HG03064 (cell line): ENCODE results near the gene ASIP.
"Not testable (repeated sequence)": the region's sequence is repeated elsewhere in the genome, so short reads cannot be mapped to it uniquely, and the experiment has no call there.

Experiments used
- ATAC-seq: cut with Tn5 transposase; IDR thresholded peaks from one replicate; pipeline ENCODE4 v1.9.1; 2021; ENCODE audit warnings: low read depth; ENCODE audit not compliant: unreplicated experiment

The ASIP gene, protein sequence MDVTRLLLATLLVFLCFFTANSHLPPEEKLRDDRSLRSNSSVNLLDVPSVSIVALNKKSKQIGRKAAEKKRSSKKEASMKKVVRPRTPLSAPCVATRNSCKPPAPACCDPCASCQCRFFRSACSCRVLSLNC

DNA sequence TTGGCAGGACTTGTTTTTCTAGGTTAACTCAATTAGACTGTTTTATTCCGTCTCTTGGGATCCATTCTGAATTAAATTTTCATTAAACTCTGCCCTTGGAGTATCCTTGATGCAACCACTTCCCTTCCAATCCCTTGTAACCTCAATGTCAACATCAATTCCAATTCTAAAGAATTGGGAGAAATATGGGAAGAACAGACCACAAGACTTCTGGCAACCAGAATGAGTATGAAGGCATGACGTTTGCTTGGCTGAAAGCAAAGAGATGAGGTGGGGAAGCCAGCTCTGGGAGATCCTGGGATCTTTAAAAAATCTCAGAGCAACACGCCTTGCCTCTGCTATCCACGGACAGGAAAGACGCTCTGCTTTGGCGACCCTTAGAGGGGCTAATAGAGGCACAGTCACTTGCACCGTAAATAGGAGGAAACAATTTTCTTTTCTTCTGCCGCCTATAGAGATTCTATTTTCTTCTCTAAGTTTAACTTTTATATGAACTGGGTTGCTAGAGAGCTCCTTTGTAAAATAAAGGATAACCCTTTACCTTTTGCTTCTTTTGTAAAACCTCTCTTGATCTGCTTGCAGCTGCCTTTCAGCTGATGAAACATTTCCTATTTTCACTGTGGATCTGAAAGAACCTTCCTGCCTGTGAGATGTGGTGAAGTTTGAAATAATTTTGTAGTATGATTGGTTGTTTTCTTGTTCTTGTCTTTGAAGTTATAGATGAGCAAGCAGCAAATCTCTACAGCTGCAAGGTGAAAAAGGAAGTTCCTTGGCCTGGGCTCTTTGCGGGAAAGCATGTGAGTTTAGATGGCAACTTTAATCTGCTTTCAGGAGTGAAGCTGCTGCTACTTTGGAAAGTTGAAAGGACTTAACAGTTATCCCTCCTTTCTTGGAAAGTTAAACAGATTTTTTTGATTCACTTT is at the start of gene ASIP:
TSS of gene ASIP (plus strand) at position 731 of the 923 bp plus-strand sequence. CDS start 18,952 bp downstream, outside the sequence.
- ATAC-seq, result no peak

DNA sequence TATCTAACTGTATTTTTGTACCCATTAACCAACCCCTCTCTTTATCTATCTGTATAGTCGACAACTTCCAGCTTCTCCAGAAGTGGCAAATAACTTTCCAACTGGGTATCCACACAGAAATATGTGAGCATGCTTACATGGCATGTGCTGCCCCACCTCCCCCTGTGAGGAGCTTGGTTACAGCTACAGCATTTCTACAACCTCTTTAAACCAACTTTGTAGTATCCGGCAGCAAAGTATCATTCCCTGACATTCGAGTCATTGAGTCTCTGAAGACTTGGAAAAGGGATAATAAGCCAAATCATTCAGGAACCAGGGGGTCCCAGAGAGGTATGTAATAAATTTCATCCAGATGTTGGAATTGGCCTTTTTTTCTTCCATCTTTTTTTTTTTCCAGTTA is 48.2 kb upstream of the ASIP start:
- no peak for ATAC-seq

DNA sequence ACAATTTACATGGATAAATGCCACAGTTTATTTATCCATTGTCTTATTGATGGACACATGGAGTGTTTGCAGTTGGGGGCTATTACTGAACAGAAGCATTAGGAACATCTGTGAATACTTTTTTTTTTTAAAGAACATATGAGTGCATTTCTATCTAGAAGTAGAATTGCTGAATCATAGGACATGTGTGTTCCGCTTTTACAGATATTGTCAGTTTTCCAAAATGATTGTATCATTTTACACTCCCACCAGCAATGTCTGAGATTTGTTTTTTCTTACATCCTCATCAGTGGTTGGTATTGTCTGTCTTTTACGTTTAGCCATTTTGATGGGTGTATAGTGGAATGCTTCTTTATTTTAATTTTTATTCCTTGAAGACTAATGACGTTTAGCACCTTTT is 42.0 kb upstream of the ASIP start:
- ATAC-seq, result no peak

DNA sequence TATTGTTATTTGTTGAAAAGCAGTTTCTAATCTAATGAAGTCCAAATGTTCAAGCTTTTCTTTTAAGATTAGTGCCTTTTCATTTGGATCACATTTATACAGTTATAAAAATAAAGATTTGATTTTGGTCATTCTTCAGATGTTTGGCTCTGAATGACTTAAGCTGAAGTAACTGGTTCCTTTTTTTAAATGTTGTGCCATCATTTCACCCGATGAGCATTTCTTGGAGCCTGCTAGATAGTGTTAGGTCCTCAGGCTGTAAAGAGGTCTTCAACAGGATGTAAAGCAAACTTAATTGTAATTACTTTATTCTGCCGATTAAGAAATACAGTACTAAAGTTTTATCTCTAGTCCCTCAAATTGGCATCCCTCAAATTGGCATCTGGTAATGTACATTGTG is 41.2 kb upstream of the ASIP start:
- no peak for ATAC-seq

DNA sequence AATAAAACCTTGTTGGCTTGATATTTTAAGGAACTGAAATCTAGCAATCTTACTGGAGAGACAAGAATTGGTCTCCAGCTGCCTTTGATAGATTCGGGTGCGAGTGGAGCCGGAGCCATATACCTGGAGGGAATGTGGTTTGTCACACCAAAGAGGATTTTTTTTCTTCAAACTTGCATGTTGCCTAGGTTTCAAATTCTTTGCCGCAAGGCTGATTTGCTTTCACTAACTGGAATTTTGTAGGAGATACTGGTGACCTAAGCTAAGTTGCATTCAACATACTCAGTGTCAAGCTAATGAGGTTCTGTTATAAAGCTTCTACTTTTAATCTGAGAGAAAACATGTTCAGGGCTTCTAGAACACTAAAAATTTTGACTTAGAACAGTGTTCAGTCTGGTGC is 39.7 kb upstream of the ASIP start:
- ATAC-seq, result no peak

DNA sequence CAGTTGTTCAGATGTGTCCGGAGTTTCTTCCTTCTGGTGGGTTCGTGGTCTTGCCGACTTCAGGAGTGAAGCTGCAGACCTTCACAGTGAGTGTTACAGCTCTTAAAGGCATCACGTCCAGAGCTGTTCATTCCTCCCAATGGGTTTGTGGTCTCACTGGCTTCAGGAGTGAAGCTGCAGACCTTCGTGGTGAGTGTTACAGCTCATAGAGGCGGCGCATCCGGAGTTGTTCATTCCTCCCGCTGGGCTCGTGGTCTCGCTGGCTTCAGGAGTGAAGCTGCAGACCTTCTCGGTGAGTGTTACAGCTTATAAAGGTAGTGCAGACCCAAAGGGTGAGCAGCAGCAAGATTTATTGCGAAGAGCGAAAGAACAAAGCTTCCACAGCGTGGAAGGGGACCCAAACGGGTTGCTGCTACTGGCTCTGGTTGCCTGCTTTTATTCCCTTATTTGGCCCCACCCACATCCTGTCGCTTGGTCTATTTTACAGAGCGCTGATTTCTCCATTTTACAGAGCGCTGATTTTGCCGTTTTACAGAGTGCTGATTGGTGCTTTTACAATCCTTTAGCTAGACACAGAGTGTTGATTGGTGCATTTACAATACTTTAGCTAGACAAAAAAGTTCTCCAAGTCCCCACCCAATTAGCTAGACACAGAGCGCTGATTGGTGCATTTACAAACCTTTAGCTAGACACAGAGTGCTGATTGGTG is 35.9 kb upstream of the ASIP start:
- ATAC-seq, result not testable (repeated sequence)

DNA sequence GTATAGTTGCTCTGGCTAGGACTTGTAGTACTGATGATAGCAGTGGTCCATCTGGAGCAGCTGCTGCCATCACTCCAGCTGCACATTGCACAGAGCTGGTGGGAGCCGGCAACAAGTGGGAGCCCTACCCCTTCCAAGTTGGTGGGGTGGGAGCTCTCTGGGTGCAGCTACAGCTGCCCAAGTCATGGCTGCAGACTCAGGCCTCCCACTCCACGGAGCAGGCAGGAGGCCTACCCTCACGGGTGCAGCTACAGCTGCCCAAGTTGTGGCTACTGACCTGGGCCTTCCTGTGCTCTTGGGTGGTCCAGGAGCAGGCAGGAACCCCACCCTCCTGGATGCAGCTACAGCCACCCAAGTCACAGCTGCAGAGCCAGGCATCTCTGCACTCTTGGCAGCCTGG is 32.1 kb upstream of the ASIP start:
- no peak for ATAC-seq

DNA sequence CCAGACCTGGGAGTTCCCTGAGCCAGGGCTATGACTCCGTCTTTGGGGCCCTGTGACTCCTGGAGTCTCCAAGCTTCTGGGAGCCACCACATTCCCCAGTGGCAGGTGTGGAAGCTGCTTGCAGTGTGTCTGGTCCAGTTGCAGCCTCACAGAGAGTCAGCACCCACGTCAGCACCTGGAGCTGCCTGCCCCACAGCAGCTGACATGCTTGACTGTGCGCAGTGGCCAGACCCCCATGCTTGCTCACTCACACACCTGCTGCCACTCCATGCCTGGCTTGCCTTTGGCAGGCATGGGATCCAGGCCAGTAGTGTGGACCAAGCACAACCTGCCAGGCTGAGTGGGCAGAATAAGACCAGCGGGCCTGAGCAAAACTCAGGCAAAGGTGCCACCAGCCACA is 31.0 kb upstream of the ASIP start:
- ATAC-seq, result no peak

DNA sequence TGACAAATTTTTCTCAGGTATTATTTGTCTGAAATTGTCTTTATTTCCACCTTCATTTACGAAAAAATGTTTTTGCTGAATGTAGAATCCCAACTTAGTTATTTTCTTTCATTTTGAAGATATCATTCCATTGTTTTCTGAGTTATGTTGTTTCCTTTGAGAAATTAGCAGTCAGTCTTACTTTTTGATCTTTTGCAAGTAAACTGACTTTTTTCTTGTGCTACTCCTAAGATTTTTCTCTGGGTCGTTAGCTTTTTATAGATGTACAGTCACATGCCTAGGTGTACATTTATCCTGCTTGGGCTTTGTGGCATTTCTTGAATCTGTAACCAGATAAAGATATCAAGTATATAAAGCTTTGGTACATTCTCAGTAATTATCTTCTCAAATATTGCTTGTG is 29.6 kb upstream of the ASIP start:
- ATAC-seq, result no peak

DNA sequence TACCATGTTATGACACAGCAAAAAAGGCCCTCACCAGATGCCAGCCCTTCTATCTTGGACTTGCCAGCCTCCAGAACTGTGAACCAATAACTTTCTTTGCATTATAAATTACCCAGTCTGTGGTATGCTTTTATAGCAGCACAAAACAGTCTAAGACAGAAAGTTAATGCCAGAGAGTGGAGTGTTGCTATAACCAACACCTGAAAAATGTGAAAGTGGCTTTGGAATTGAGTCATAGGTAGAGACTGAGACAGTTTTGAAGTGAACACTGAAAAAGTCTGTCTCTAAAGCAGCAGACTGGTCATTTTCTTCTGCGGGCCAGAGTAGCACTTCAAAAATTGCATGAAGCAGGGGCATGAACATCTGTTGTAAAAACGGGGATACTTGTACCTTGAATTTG is 28.0 kb upstream of the ASIP start:
- no peak for ATAC-seq

DNA sequence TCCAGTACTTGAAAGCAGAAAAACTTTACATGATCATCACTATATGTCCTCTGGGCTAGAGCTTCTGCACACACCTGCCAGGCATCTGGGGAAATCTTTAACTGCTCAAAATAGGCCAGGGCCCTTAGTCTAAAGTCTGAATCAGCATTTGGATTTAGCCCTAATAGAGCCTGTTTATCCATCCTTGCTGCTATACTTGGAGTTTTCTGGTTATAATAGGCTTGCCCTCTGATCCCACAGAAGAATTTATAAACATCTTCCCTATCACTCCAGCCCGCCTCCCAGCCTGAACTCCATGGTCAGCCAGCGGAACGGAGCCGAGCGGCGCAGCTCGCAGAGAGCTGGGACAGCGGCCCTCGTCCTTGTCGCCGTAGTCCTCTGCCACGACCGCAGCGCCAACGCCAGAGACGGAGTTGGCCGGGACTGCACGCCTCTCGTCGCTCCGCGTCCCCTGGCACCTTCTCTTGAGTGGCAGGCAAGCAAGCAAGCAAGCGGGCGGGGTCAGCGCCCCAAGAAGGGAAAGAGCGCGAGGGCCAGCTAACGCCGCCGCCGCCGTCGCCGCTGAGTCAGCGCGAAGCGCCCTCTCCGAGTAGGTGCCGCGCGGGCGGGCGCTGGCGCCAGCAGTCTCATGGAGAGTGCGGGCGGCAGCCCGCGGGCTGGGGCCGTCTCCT is 25.4 kb upstream of the ASIP start:
- no peak for ATAC-seq

DNA sequence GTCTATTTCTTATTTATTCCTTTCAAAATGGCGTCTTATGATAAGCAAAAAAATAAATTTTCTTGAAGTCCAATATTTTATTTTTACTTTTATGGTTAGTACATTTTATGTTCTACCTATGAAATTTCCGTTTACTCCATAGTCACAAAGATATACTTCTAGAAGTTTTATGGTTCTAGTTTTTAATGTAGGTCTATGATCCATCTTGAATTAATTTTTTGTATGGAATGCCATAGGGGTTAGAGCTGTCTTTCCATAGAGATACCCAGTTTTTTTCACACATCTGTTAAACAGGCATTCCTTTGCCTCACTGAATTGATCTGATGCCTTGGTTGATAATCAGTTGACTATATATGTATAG is 24.9 kb upstream of the ASIP start:
- ATAC-seq, result no peak

DNA sequence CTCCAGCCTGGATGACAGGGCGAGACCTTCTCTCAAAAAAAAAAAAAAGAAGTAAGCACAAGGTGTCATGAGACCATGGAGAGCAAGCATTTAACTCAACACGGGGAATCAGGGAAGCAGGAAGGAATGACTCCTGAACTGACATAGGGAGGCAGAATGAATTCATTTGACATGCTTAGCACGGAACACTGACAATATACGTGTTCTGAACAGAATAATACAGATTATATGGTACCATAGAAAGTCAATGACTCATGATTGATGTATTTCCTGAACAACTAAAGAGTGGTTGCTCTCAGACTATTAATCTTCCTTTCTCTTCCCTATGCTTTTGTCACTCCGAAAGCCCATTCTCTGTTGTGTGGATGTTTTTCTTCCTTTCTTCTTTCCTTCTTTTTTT is 20.7 kb upstream of the ASIP start:
- ATAC-seq, result no peak

DNA sequence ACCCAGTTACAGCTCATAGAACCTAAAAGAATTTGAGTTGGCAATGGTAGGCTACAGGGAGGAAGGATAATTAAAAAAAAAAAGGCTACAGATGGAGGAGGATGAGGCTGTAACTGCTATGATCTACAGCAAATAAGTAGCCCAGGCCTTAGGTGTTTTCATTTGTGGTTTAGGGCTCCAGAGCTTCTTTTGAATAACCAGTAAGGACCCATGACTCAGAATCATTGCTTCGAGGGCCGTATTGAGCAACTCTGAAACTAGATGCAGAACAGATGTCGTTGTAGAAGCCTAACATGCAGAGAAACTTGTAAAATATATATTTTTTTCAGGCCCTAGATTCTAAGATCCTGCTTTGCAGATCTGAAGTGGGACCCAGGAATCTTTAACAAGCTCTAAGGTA is 19.0 kb upstream of the ASIP start:
- no peak for ATAC-seq

DNA sequence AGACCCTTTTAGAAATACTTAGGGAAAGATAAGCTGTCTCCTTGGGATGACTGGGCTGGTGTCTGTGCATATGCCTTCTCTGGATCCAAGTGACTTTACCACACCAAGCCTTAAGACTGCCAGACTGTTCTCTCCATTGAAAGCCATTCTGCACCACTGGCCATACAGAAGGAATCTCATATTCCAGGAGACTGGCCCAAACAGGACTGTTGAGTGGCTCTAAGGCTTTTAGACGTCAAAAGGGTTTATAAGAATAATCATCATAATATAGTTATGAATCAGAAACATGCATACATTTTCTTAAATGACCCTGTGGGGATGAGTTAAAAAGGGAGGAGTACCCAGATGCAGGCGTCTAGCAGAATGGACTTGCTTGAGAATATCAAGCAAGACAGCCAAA is 17.0 kb upstream of the ASIP start:
- not testable (repeated sequence) for ATAC-seq

DNA sequence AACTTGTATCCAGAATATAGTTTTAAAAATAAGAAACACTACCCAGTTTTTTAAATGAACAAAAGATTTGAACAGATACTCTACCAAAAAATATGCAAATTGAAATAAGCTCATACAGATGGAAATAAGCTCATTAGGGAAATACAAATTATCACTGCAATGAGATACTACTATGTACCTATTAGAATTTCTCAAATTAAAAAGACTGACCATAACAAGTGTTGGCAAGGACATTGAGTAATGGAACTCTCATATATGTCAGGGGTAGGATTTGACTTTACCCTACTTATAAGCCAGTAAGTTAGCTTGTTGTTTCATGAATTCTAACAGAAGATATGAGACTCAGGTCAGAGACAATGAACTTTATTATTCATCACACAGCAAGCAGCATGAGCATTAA is 9.6 kb upstream of the ASIP start:
- ATAC-seq, result no peak

DNA sequence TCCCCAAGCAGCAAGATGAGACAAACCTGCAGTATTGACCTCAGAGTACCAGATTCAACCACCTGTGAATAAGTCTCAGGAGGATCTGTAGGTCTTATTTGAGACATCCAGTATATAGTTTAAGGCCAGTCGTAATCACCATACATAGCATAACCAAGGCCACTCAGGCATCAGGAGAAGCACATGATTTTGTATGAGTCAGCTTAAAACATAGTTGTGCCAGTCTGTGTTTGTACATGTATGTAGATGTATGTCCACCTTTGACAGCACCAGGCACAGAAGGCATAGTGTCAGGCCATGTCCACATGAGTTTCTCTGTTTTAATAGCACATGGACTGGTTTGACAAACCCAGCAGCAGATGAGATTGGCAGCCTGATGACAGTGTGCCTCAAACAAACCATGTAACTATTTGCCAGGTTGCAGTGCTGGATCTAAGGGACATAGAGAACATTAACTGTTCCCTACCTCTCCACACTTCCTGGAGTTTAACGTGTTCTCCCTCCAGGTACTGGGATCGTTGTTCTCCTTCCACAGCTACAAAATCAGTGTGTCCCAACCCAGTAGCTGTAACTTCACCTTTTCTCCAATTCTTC is 8.6 kb upstream of the ASIP start:
- no peak for ATAC-seq

DNA sequence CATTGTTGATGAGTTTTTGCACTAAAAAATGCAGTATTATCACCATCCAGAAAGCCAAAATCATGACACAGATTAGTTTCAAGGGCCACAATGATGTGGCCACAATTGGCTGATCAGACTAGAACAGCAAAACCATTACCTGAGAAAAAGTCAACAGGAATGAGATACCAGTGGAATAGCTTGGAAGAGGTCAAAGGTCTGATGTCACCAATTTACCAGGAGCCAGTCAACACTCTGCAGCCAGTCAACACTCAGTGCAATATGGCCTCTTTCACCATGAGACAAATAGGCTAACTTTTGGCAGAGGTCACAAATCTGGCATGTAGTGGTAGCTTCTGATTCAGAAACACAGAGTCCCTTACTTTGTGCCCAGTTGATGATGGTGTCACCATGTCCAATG is 7.5 kb upstream of the ASIP start:
- ATAC-seq, result no peak

DNA sequence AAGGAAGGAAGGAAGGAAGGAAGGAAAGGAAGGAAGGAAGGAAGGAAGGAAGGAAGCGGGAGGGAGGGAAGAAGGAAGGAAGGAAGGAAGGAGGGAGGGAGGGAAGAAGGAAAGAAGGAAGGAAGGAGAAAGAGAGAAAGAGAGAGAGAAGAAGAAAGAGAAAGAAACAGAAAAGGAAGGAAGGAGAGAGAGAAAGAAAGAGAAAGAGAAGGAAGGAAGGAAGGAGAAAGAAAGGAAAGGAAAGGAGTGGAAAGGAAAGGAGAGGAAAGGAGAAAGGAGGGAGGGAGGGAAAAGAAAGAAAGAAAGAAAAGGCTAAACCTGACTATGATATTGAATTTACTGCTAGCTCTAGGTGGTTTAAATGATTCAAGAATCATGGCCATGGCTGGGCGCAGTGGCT is 5.3 kb upstream of the ASIP start:
- ATAC-seq, result no peak

DNA sequence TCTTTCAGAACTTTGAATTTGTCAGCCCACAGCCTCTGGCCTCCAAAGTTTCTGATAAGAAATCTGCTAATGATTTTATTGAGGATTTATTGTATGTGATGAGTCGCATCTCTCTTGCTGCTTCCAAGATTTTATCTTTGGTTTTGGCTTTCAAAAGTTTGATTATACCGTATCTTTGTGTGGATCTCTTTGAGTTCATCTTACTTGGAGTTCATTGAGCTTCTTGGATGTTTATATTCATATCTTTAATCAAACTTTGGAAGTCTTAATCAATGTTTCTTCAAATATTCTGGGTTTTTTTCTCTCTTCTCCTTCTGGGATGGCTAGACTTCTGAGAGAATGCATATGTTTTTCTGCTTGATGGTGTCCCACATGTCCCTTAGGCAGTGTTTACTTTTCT is 3.3 kb upstream of the ASIP start:
- no peak for ATAC-seq

DNA sequence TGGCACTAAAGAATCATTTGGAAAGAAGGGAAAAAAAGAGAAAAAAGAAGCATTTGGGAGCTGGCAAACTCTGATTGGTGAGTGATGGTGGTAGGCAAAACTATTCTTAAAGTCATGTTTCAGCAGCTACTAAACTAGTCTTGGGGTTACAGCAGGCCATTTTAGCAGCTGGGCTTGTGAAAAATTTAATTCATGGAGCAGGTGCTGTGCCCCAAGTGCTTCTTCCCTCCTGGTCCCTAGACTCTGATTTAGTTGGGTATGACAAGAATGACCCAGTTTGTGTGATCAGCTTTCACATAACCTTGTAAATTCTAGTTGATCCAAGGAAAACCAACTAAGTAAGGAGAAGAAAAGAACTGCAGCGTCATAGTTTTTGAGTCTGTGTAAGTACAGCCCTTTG is 1.1 kb upstream of the ASIP start:
- ATAC-seq, result no peak
